Fibroblast of villous mesenchyme (primary cell): ENCODE data around the gene TRPV5. TPM values are rescaled to one million over a fixed set of nuclear protein-coding genes. Genes with fewer than 3 reads are reported as not detected.

ENCODE experiments used
- DNase-seq: peaks from one replicate; pipeline ENCODE4 v3.0.0-alpha.2; 2010; ENCODE audit warnings: low read depth
- H3K4me3 ChIP-seq: 2 replicates; pipeline ENCODE4 v1.5.1; 2011; ENCODE audit warnings: low read depth, mild to moderate bottlenecking, low read length
- CTCF ChIP-seq: IDR thresholded peaks from 2 replicates; pipeline ENCODE4 v1.5.1; 2012; ENCODE audit warnings: low read depth, mild to moderate bottlenecking, low read length; ENCODE audit not compliant: insufficient read depth
- total RNA-seq: library from RNA; depleted of rRNA; stranded (reverse); fragments of >200 nt; gene quantifications from 2 replicates; pipeline ENCODE4 v1.2.3, GENCODE V29; 2012

Gene TRPV5
- total RNA-seq, 1 donor, result not detected

GRCh38 chr7:142883571-142884285 is 49.8 kb downstream of the TRPV5 start:
- no peak for DNase-seq
- TF ChIP-seq CTCF, result no peak
- H3K4me3 ChIP-seq, result no peak overlapping the region

- TF ChIP-seq CTCF, result no peak
These were observed 50.4 kb downstream of the TRPV5 start for GRCh38 chr7:142883145-142883544.

GRCh38 chr7:142882338-142882678 is 51.2 kb downstream of the TRPV5 start:
- no peak overlapping the region for H3K4me3 ChIP-seq
- DNase-seq, result no peak
- TF ChIP-seq CTCF, result no peak

More at GRCh38 chr7:142883145-142883544, 50.4 kb downstream of the TRPV5 start:
- no peak for DNase-seq
- H3K4me3 ChIP-seq, result no peak overlapping the region

GRCh38 chr7:142881586-142882337 is 51.8 kb downstream of the TRPV5 start:
- no peak for TF ChIP-seq CTCF
- no peak for DNase-seq
- H3K4me3 ChIP-seq, result no peak overlapping the region

- DNase-seq, result peak; percentile 41
- no peak overlapping the region for H3K4me3 ChIP-seq
- peak; percentile 94 for TF ChIP-seq CTCF
These were observed 52.6 kb downstream of the TRPV5 start for GRCh38 chr7:142880876-142881505.

GRCh38 chr7:142879060-142879459 is 54.5 kb downstream of the TRPV5 start:
- TF ChIP-seq CTCF, result no peak
- DNase-seq, result no peak
- no peak overlapping the region for H3K4me3 ChIP-seq
